ENCODE results near the gene COG3. TPM values are rescaled to one million over a fixed set of nuclear protein-coding genes. Genes with fewer than 3 reads are reported as not detected.
A peak's percentile ranks its signal among the peaks of the same experiment; 100 is the strongest.

Gene COG3
- total RNA-seq, 2 experiments from 2014 or later = 22.3 to 28.9 TPM

GRCh38 chr13:45490068-45490467 is 25.3 kb downstream of the COG3 start:
- H3K36me3 ChIP-seq (ENCODE audit: insufficient read depth, low read length) = peaks cover 58% of the 10 kb centered on the region
- H3K4me1 ChIP-seq (ENCODE audit: insufficient read depth, low read length, poor library complexity, severe bottlenecking) = no peaks in the 10 kb centered on the region
- H3K4me3 ChIP-seq (ENCODE audit: low read depth, low read length, poor library complexity, severe bottlenecking) = no peak overlapping the region
- H2AFZ ChIP-seq (ENCODE audit: low read length) = no peak overlapping the region
- CTCF ChIA-PET (ENCODE audit: unreplicated experiment) = no interaction called here
- no peaks in the 10 kb centered on the region for H4K20me1 ChIP-seq (ENCODE audit: insufficient read depth, low read length)
- peak; percentile 13 for DNase-seq (ENCODE audit: low spot score)
- TF ChIP-seq EZH2phosphoT487 (IDR thresholded peaks at IDR 0.05; ENCODE audit: borderline replicate concordance, low read depth, low read length) = no peak
- TF ChIP-seq, protein P1, sequence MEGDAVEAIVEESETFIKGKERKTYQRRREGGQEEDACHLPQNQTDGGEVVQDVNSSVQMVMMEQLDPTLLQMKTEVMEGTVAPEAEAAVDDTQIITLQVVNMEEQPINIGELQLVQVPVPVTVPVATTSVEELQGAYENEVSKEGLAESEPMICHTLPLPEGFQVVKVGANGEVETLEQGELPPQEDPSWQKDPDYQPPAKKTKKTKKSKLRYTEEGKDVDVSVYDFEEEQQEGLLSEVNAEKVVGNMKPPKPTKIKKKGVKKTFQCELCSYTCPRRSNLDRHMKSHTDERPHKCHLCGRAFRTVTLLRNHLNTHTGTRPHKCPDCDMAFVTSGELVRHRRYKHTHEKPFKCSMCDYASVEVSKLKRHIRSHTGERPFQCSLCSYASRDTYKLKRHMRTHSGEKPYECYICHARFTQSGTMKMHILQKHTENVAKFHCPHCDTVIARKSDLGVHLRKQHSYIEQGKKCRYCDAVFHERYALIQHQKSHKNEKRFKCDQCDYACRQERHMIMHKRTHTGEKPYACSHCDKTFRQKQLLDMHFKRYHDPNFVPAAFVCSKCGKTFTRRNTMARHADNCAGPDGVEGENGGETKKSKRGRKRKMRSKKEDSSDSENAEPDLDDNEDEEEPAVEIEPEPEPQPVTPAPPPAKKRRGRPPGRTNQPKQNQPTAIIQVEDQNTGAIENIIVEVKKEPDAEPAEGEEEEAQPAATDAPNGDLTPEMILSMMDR (conservative IDR thresholded peaks at IDR 0.05; ENCODE audit: low read length) = peak; percentile 73
- POLR2A ChIA-PET = interaction anchor here (0.7 kb wide), 1 partner anchor 23 kb away, joined by 3 read pairs; no protein-coding TSS in a partner anchor
- intact Hi-C loops (cut with micrococcal nuclease; ENCODE audit: unreplicated experiment) = no loop called here
- H3K79me2 ChIP-seq (ENCODE audit: insufficient read depth, low read depth, low read length) = no peaks in the 10 kb centered on the region
- H3K9me3 ChIP-seq (ENCODE audit: low read length) = no peaks in the 10 kb centered on the region
- BruUV-seq (replicated peaks) = no TSS peak
- H3K9me2 ChIP-seq (ENCODE audit: insufficient read depth, low read length) = no peaks in the 10 kb centered on the region
- H3K27ac ChIP-seq (ENCODE audit: low read depth, low read length, poor library complexity, severe bottlenecking) = no peak overlapping the region
- no peak overlapping the region for H3K4me2 ChIP-seq (ENCODE audit: low read length)

GRCh38 chr13:45492538-45492937 is 27.8 kb downstream of the COG3 start:
- Histone ChIP-seq H3K36me3 (ENCODE audit: insufficient read depth, low read length) (peaks cover 59% of the 10 kb centered on the region), H3K4me2 (ENCODE audit: low read length) (no peak overlapping the region), H3K9me2 (ENCODE audit: insufficient read depth, low read length) (no peaks in the 10 kb centered on the region), H3K27ac (ENCODE audit: low read depth, low read length, poor library complexity, severe bottlenecking) (no peak overlapping the region), H4K20me1 (ENCODE audit: insufficient read depth, low read length) (no peaks in the 10 kb centered on the region), H2AFZ (ENCODE audit: low read length) (no peak overlapping the region), H3K79me2 (ENCODE audit: insufficient read depth, low read depth, low read length) (no peaks in the 10 kb centered on the region), H3K4me1 (ENCODE audit: insufficient read depth, low read length, poor library complexity, severe bottlenecking) (no peaks in the 10 kb centered on the region), H3K9me3 (ENCODE audit: low read length) (no peaks in the 10 kb centered on the region), H3K4me3 (ENCODE audit: low read depth, low read length, poor library complexity, severe bottlenecking) (no peak overlapping the region)
- DNase-seq (ENCODE audit: low spot score) = no peak
- TSS peak; percentile 23 for BruUV-seq (replicated peaks)
- CTCF ChIA-PET (ENCODE audit: unreplicated experiment) = no interaction called here
- TF ChIP-seq, protein P1 (conservative IDR thresholded peaks at IDR 0.05; ENCODE audit: low read length) = no peak
- TF ChIP-seq EZH2phosphoT487 (IDR thresholded peaks at IDR 0.05; ENCODE audit: borderline replicate concordance, low read depth, low read length) = no peak
- POLR2A ChIA-PET = no interaction called here
- intact Hi-C loops (cut with micrococcal nuclease; ENCODE audit: unreplicated experiment) = no loop called here

GRCh38 chr13:45496942-45497341 is 32.2 kb downstream of the COG3 start:
- ChIA-PET CTCF (ENCODE audit: unreplicated experiment) (no interaction called here), POLR2A (no interaction called here)
- TF ChIP-seq, protein P1 (conservative IDR thresholded peaks at IDR 0.05; ENCODE audit: low read length) = no peak
- Histone ChIP-seq H4K20me1 (ENCODE audit: insufficient read depth, low read length) (no peaks in the 10 kb centered on the region), H3K4me1 (ENCODE audit: insufficient read depth, low read length, poor library complexity, severe bottlenecking) (peaks cover 5% of the 10 kb centered on the region), H3K79me2 (ENCODE audit: insufficient read depth, low read depth, low read length) (no peaks in the 10 kb centered on the region), H3K27ac (ENCODE audit: low read depth, low read length, poor library complexity, severe bottlenecking) (no peak overlapping the region), H3K4me3 (ENCODE audit: low read depth, low read length, poor library complexity, severe bottlenecking) (no peak overlapping the region), H3K36me3 (ENCODE audit: insufficient read depth, low read length) (peaks cover 70% of the 10 kb centered on the region), H2AFZ (ENCODE audit: low read length) (no peak overlapping the region), H3K4me2 (ENCODE audit: low read length) (no peak overlapping the region), H3K9me3 (ENCODE audit: low read length) (no peaks in the 10 kb centered on the region), H3K9me2 (ENCODE audit: insufficient read depth, low read length) (no peaks in the 10 kb centered on the region)
- DNase-seq (ENCODE audit: low spot score) = no peak
- intact Hi-C loops (cut with micrococcal nuclease; ENCODE audit: unreplicated experiment) = no loop called here
- BruUV-seq (replicated peaks) = no TSS peak
